GM23338 (cell line): ENCODE data around the gene RNF217. TPM values are rescaled to one million over a fixed set of nuclear protein-coding genes. Genes with fewer than 3 reads are reported as not detected.

ENCODE experiments used
- ATAC-seq: fragments of 200-7000 bp; cut with Tn5 transposase; 3 replicates; pipeline ENCODE4 v1.9.1; 2020
- DNase-seq: peaks from one replicate; pipeline ENCODE4 v3.0.0-alpha.2; 2015; ENCODE audit warnings: low spot score
- H2AFZ ChIP-seq: fragments of 200-600 bp; sonication (generic); 2 replicates; pipeline ENCODE4 v1.8.0; 2016; ENCODE audit warnings: antibody characterized with exemption, mild to moderate bottlenecking, moderate library complexity
- H3F3A ChIP-seq: fragments of 200-600 bp; sonication (generic); replicated peaks from 2 replicates; pipeline ENCODE4 v1.8.0; 2017; ENCODE audit warnings: antibody characterized with exemption, mixed run types, low read depth
- H3K27ac ChIP-seq: fragments of 200-600 bp; sonication (generic); 2 replicates; pipeline ENCODE4 v1.6.1; 2016; ENCODE audit warnings: low read depth
- H3K27me3 ChIP-seq: fragments of 200-600 bp; sonication (generic); 2 replicates; pipeline ENCODE4 v1.8.0; 2016; ENCODE audit warnings: mild to moderate bottlenecking, mixed run types, moderate library complexity; ENCODE audit not compliant: insufficient read depth
- H3K36me3 ChIP-seq: fragments of 200-600 bp; sonication (generic); 2 replicates; pipeline ENCODE4 v1.8.0; 2016; ENCODE audit warnings: mild to moderate bottlenecking; ENCODE audit not compliant: insufficient read depth
- H3K4me1 ChIP-seq: fragments of 200-600 bp; sonication (generic); 2 replicates; pipeline ENCODE4 v1.8.0; 2016; ENCODE audit warnings: mild to moderate bottlenecking, moderate library complexity; ENCODE audit not compliant: insufficient read depth
- H3K4me2 ChIP-seq: fragments of 200-600 bp; sonication (generic); 2 replicates; pipeline ENCODE4 v1.7.1; 2017; ENCODE audit warnings: mixed run types
- H3K4me3 ChIP-seq: fragments of 200-600 bp; sonication (generic); 2 replicates; pipeline ENCODE4 v1.6.1; 2016; ENCODE audit warnings: mixed run types
- H3K79me2 ChIP-seq: fragments of 200-600 bp; sonication (generic); replicated peaks from 2 replicates; pipeline ENCODE4 v1.8.0; 2017; ENCODE audit warnings: mild to moderate bottlenecking; ENCODE audit not compliant: insufficient read depth
- H3K9me2 ChIP-seq: fragments of 200-600 bp; sonication (generic); 2 replicates; pipeline ENCODE4 v1.8.0; 2017; ENCODE audit not compliant: insufficient read depth
- H4K20me1 ChIP-seq: fragments of 200-600 bp; sonication (generic); replicated peaks from 2 replicates; pipeline ENCODE4 v1.8.0; 2017; ENCODE audit warnings: mild to moderate bottlenecking; ENCODE audit not compliant: insufficient read depth
- H3K27ac Mint-ChIP-seq: 2 replicates; pipeline ENCODE4 v1.8.0; 2020; ENCODE audit warnings: inconsistent platforms, mild to moderate bottlenecking, moderate library complexity, mixed read lengths
- H3K27me3 Mint-ChIP-seq: 3 replicates; pipeline ENCODE4 v1.8.0; 2022; ENCODE audit warnings: low read depth, mild to moderate bottlenecking, moderate library complexity, mixed read lengths, inconsistent platforms; ENCODE audit not compliant: insufficient read depth, poor library complexity
- H3K36me3 Mint-ChIP-seq: 3 replicates; pipeline ENCODE4 v1.8.0; 2021; ENCODE audit warnings: low read depth, mild to moderate bottlenecking, inconsistent platforms, moderate library complexity, mixed read lengths
- H3K4me1 Mint-ChIP-seq: 3 replicates; pipeline ENCODE4 v1.8.0; 2020; ENCODE audit warnings: mild to moderate bottlenecking, inconsistent platforms, mixed read lengths
- H3K4me3 Mint-ChIP-seq: 3 replicates; pipeline ENCODE4 v1.8.0; 2021; ENCODE audit warnings: moderate library complexity, mild to moderate bottlenecking, inconsistent platforms, mixed read lengths
- H3K9me3 Mint-ChIP-seq: 3 replicates; pipeline ENCODE4 v1.8.0; 2020; ENCODE audit warnings: moderate library complexity, mild to moderate bottlenecking, inconsistent platforms, mixed read lengths
- CREB1 ChIP-seq: fragments of 250-450 bp; sonication (Bioruptor Pico); IDR thresholded peaks from 2 replicates; pipeline ENCODE4 v1.5.0; 2020; ENCODE audit warnings: low read depth, mild to moderate bottlenecking, moderate library complexity
- CTCF ChIP-seq, 2 experiments: fragments of 200-600 bp in 1 of 2; sonication (generic) in 1 of 2; conservative IDR thresholded peaks; 2 replicates each; pipeline versions ENCODE4 v1.5.1 to v1.6.1; 2016 to 2017; ENCODE audit warnings: antibody characterized with exemption in 2 of 2, low read depth in 2 of 2, mild to moderate bottlenecking in 2 of 2, moderate library complexity in 1 of 2
- ETS1 ChIP-seq: IDR thresholded peaks from 2 replicates; pipeline ENCODE4 v1.6.1; 2016; ENCODE audit warnings: antibody characterized with exemption
- EZH2 ChIP-seq: fragments of 200-600 bp; sonication (generic); IDR thresholded peaks from one replicate; pipeline ENCODE4 v1.8.0; 2017; ENCODE audit warnings: antibody characterized with exemption, mild to moderate bottlenecking, low read depth; ENCODE audit not compliant: unreplicated experiment
- JUNB ChIP-seq: IDR thresholded peaks from one replicate; pipeline ENCODE4 v1.6.1; 2016; ENCODE audit warnings: antibody characterized with exemption; ENCODE audit not compliant: unreplicated experiment
- NANOG ChIP-seq: IDR thresholded peaks from 2 replicates; pipeline ENCODE4 v1.6.1; 2016; ENCODE audit warnings: antibody characterized with exemption, borderline replicate concordance
- POLR2AphosphoS5 ChIP-seq: IDR thresholded peaks from 2 replicates; pipeline ENCODE4 v1.6.1; 2016; ENCODE audit warnings: antibody characterized with exemption, low read depth
- STAT1 ChIP-seq: IDR thresholded peaks from one replicate; pipeline ENCODE4 v1.6.1; 2016; ENCODE audit warnings: antibody characterized with exemption; ENCODE audit not compliant: unreplicated experiment
- ZNF114 ChIP-seq: fragments of 250-450 bp; sonication (Bioruptor Pico); IDR thresholded peaks from 2 replicates; pipeline ENCODE4 v1.5.0; 2020; ENCODE audit warnings: mild to moderate bottlenecking, moderate library complexity
- ZNF331 ChIP-seq: fragments of 250-450 bp; sonication (Bioruptor Pico); IDR thresholded peaks from 2 replicates; pipeline ENCODE4 v1.5.0; 2020; ENCODE audit warnings: low read depth, mild to moderate bottlenecking, moderate library complexity
- ZNF462 ChIP-seq: fragments of 250-450 bp; sonication (Bioruptor Pico); IDR thresholded peaks from 2 replicates; pipeline ENCODE4 v1.5.0; 2020; ENCODE audit warnings: mild to moderate bottlenecking, moderate library complexity
- polyA plus RNA-seq: library from polyadenylated mRNA; unstranded; fragments of >200 nt; fragmentation: Nextera tagmentation; extraction: Ambion mirVana; gene quantifications from 2 replicates; pipeline ENCODE4 v1.2.1, GENCODE V29; 2016
- total RNA-seq: library from RNA; depleted of rRNA; stranded (reverse); fragments of >200 nt; shearing (Covaris generic); gene quantifications from 2 replicates; pipeline ENCODE4 v1.2.3, GENCODE V29; 2014

Gene RNF217
- total and polyA plus RNA-seq, 2 experiments from 2014 or later: 1.7 to 6.2 TPM

GRCh38 chr6:125038925-125039324 is 76.7 kb downstream of the RNF217 start:
- Histone ChIP-seq H3F3A (no peaks in the 10 kb centered on the region), H3K27me3 (no peaks in the 10 kb centered on the region), H3K4me2 (no peak overlapping the region), H3K9me2 (no peaks in the 10 kb centered on the region; the same call in 1 of the 2 replicates), H3K79me2 (no peaks in the 10 kb centered on the region), H2AFZ (no peak overlapping the region), H3K4me1 (no peaks in the 10 kb centered on the region), H3K36me3 (no peaks in the 10 kb centered on the region), H3K27ac (no peak overlapping the region), H4K20me1 (no peaks in the 10 kb centered on the region), H3K4me3 (no peak overlapping the region)
- Mint-ChIP-seq H3K27ac (no peak overlapping the region), H3K4me1 (peaks cover 6% of the 10 kb centered on the region; the same call in 1 of the 3 replicates), H3K36me3 (no peaks in the 10 kb centered on the region), H3K4me3 (no peak overlapping the region), H3K27me3 (no peaks in the 10 kb centered on the region), H3K9me3 (no peaks in the 10 kb centered on the region; the same call in 2 of the 3 replicates)
- ATAC-seq (no peak), DNase-seq (no peak)
- TF ChIP-seq JUNB (no peak), EZH2 (no peak)

- no peaks in the 10 kb centered on the region for H3K9me3 Mint-ChIP-seq
- H3K27ac Mint-ChIP-seq: no peak overlapping the region
- H3K27me3 Mint-ChIP-seq: no peaks in the 10 kb centered on the region
- H3K36me3 ChIP-seq: no peaks in the 10 kb centered on the region
- H3K4me1 Mint-ChIP-seq: peaks cover 17% of the 10 kb centered on the region
- H4K20me1 ChIP-seq: no peaks in the 10 kb centered on the region
- no peak overlapping the region for H3K4me3 Mint-ChIP-seq
- no peaks in the 10 kb centered on the region for H3K36me3 Mint-ChIP-seq
- no peaks in the 10 kb centered on the region for H3K79me2 ChIP-seq
- H2AFZ ChIP-seq: no peak overlapping the region
- H3K4me1 ChIP-seq: peaks cover 5% of the 10 kb centered on the region; the same call in 1 of the 2 replicates
- no peak overlapping the region for H3K4me3 ChIP-seq
- no peak overlapping the region for H3K27ac ChIP-seq
- no peaks in the 10 kb centered on the region for H3K9me2 ChIP-seq
- no peaks in the 10 kb centered on the region for H3F3A ChIP-seq
- H3K4me2 ChIP-seq: no peak overlapping the region
- ATAC-seq (no peak), DNase-seq (no peak)
- H3K27me3 ChIP-seq: no peaks in the 10 kb centered on the region
- TF ChIP-seq NANOG (no peak), CREB1 (CRISPR knock-in tag) (no peak), ZNF114 (CRISPR knock-in tag) (no peak), EZH2 (no peak), STAT1 (no peak), ZNF331 (no peak), POLR2AphosphoS5 (no peak), JUNB (no peak), ZNF462 (CRISPR knock-in tag) (no peak), CTCF (conservative IDR thresholded peaks at IDR 0.05; ENCODE audit: low read depth in 2 of 2) (no peak), ETS1 (no peak)
These were observed 79.7 kb downstream of the RNF217 start for GRCh38 chr6:125041740-125042459.
